Osteocyte (in vitro differentiated cells): ENCODE measurements around the gene MRPL30. TPM values are rescaled to one million over a fixed set of nuclear protein-coding genes. Genes with fewer than 3 reads are reported as not detected.
"Not testable (repeated sequence)": the region's sequence is repeated elsewhere in the genome, so short reads cannot be mapped to it uniquely, and the experiment has no call there.

Source experiments
- DNase-seq: peaks from one replicate; pipeline ENCODE4 v3.0.0; 2021; ENCODE audit warnings: mixed read lengths; ENCODE audit not compliant: unreplicated experiment; ENCODE audit errors: extremely low spot score
- H3K27ac Mint-ChIP-seq: one replicate; pipeline ENCODE4 v1.8.0; 2021; ENCODE audit warnings: mild to moderate bottlenecking, mixed read lengths; ENCODE audit not compliant: unreplicated experiment
- H3K27me3 Mint-ChIP-seq: one replicate; pipeline ENCODE4 v1.8.0; 2021; ENCODE audit warnings: mixed read lengths; ENCODE audit not compliant: unreplicated experiment
- H3K36me3 Mint-ChIP-seq: one replicate; pipeline ENCODE4 v1.8.0; 2021; ENCODE audit warnings: mixed read lengths; ENCODE audit not compliant: unreplicated experiment
- H3K4me1 Mint-ChIP-seq: one replicate; pipeline ENCODE4 v1.8.0; 2021; ENCODE audit warnings: mixed read lengths; ENCODE audit not compliant: unreplicated experiment
- H3K4me3 Mint-ChIP-seq: one replicate; pipeline ENCODE4 v1.8.0; 2021; ENCODE audit warnings: mild to moderate bottlenecking, moderate library complexity, mixed read lengths; ENCODE audit not compliant: unreplicated experiment
- H3K9me3 Mint-ChIP-seq: one replicate; pipeline ENCODE4 v1.8.0; 2021; ENCODE audit warnings: mixed read lengths; ENCODE audit not compliant: unreplicated experiment
- CTCF ChIP-seq: fragments of 200-600 bp; sonication (generic); IDR thresholded peaks from 2 replicates; pipeline ENCODE4 v1.5.0; 2021; ENCODE audit warnings: antibody characterized with exemption, mild to moderate bottlenecking, moderate library complexity
- total RNA-seq: library from RNA; stranded (reverse); gene quantifications from 2 replicates; pipeline ENCODE4 v1.2.1, GENCODE V29; 2021

Gene MRPL30
- total RNA-seq, 1 donor from 2014 or later, result 23.1 TPM

- H3K4me3 Mint-ChIP-seq, result no peak overlapping the region
- TF ChIP-seq CTCF, result no peak
- H3K36me3 Mint-ChIP-seq, result peaks cover 8% of the 10 kb centered on the region
- no peaks in the 10 kb centered on the region for H3K27me3 Mint-ChIP-seq
- no peak overlapping the region for H3K27ac Mint-ChIP-seq
- DNase-seq, result no peak
- no peaks in the 10 kb centered on the region for H3K4me1 Mint-ChIP-seq
- no peaks in the 10 kb centered on the region for H3K9me3 Mint-ChIP-seq
Observed at GRCh38 chr2:99217929-99218501, 37.0 kb downstream of the MRPL30 start.

DNA sequence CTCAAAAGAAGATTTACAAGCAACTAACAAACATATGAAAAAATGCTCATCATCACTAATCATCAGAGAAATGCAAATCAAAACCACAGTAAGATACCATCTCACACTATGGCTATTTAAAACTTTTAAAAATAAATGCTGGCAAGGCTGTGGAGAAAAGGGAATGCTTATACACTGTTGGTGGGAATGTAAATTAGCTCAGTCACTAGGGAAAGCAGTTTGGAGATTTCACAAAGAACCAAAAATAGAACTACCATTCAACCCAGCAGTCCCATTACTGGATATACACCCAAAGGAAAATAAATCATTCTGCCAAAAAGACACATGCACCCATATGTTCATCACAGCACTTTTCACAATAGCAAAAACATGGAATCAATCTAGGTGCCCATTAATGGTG is 52.2 kb downstream of the MRPL30 start:
- H3K9me3 Mint-ChIP-seq, result peaks cover 41% of the 10 kb centered on the region
- not testable (repeated sequence) for H3K4me3 Mint-ChIP-seq, H3K27ac Mint-ChIP-seq, H3K27me3 Mint-ChIP-seq, H3K36me3 Mint-ChIP-seq, DNase-seq, H3K4me1 Mint-ChIP-seq

- peaks cover 3% of the 10 kb centered on the region for H3K9me3 Mint-ChIP-seq
- TF ChIP-seq CTCF, result no peak
- H3K36me3 Mint-ChIP-seq, result no peaks in the 10 kb centered on the region
Observed at GRCh38 chr2:99238599-99238998, 57.6 kb downstream of the MRPL30 start.

DNA sequence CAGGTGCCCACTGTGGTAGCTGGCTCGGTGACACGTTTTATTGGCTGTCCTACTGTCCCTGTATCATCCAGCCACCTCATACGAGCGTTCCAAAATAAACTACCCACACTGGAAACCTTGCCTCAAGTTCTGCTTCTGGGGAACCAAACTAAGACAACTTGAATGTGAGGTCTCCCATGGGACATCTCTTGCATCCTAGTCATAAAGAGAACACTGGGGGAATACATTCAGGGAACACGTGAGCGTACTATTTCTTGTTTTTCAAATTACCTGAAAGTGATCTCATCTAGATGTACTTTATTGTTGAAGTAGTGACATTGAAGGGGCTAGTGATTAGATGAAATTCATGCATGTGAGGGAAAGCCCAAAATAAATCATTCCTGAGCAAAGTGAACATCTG is 59.4 kb downstream of the MRPL30 start:
- no peak for TF ChIP-seq CTCF
- Mint-ChIP-seq H3K27ac (no peak overlapping the region), H3K9me3 (no peaks in the 10 kb centered on the region), H3K4me1 (no peaks in the 10 kb centered on the region), H3K4me3 (no peak overlapping the region), H3K27me3 (no peaks in the 10 kb centered on the region), H3K36me3 (no peaks in the 10 kb centered on the region)
- DNase-seq, result no peak

More at GRCh38 chr2:99238599-99238998, 57.6 kb downstream of the MRPL30 start:
- no peaks in the 10 kb centered on the region for H3K4me1 Mint-ChIP-seq
- H3K27ac Mint-ChIP-seq, result no peak overlapping the region
- no peak for DNase-seq
- H3K27me3 Mint-ChIP-seq, result no peaks in the 10 kb centered on the region
- H3K4me3 Mint-ChIP-seq, result no peak overlapping the region

DNA sequence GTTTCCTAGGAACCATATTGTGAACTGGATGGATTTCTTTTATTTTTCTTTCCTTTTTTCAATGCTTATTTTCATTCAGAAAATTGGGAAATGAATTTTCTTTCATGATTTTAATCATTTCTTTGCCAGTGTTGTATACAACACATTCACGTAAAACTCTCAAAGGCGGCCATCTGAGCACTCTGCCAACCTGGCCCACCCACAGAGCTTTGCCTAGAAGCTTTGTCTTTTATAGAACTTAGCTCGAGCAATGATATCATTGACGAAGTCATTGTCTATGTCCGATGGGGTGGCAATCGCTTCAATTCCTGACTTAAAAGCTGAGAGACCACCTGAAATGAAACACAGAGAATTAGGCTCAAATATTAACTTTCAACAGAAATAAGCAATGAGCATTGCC is 61.2 kb downstream of the MRPL30 start:
- TF ChIP-seq CTCF, result no peak
- Mint-ChIP-seq H3K36me3 (no peaks in the 10 kb centered on the region), H3K4me1 (no peaks in the 10 kb centered on the region)

More for the DNA sequence above, 61.2 kb downstream of the MRPL30 start:
- H3K27ac Mint-ChIP-seq, result no peak overlapping the region
- no peak for DNase-seq
- no peaks in the 10 kb centered on the region for H3K9me3 Mint-ChIP-seq
- no peak overlapping the region for H3K4me3 Mint-ChIP-seq
- no peaks in the 10 kb centered on the region for H3K27me3 Mint-ChIP-seq

Other genes starting within 250 kb of the MRPL30 start
- 0.57 and 1.3 TPM in 2 replicates for gene CRACDL, start 245.0 kb upstream of the MRPL30 start, total RNA-seq
- 0.26 TPM in 1 of 2 replicates, not detected in the other for gene C2orf15, start 39.5 kb upstream of the MRPL30 start, total RNA-seq
- 3.1 and 3.6 TPM in 2 replicates for gene TSGA10, start 26.2 kb upstream of the MRPL30 start, total RNA-seq
- gene LIPT1, start 26.2 kb upstream of the MRPL30 start, total RNA-seq, result 4.9 and 6.3 TPM in 2 replicates
- 22.6 and 23.2 TPM in 2 replicates for gene MITD1, start 126 bp upstream of the MRPL30 start, total RNA-seq
- gene LYG2, start 74.5 kb downstream of the MRPL30 start, total RNA-seq, result not detected in 2 replicates
- 1.1 and 1.8 TPM in 2 replicates for gene LYG1, start 120.0 kb downstream of the MRPL30 start, total RNA-seq
- 27.5 and 29.3 TPM in 2 replicates for gene TXNDC9, start 155.1 kb downstream of the MRPL30 start, total RNA-seq
- 35.5 and 39.8 TPM in 2 replicates for gene EIF5B, start 156.2 kb downstream of the MRPL30 start, total RNA-seq